Left renal cortex interstitium (tissue), 4 donors: Measurements from ENCODE around the gene DNAAF9. TPM values are rescaled to one million over a fixed set of nuclear protein-coding genes. Genes with fewer than 3 reads are reported as not detected.
A peak's percentile ranks its signal among the peaks of the same experiment; 100 is the strongest.

ENCODE experiments used
- DNase-seq, 4 donors: peaks; one replicate each; pipeline ENCODE4 v3.0.0-alpha.2; 2013; ENCODE audit warnings: low read depth in 4 of 4, low spot score in 2 of 4, missing footprints in 1 of 4
- polyA plus RNA-seq, 4 donors: library from polyadenylated mRNA; unstranded; fragments of 120-200 nt; gene quantifications; one replicate each; pipeline ENCODE4 v1.2.1, GENCODE V29; 2013; ENCODE audit not compliant: insufficient read length in 4 of 4

DNAAF9 gene
- polyA plus RNA-seq, 4 donors: 23.9 to 35.9 (median 29.6) TPM

- no peak for DNase-seq
Measured at GRCh38 chr20:3412600-3413392, 5.3 kb upstream of the DNAAF9 start.

DNA sequence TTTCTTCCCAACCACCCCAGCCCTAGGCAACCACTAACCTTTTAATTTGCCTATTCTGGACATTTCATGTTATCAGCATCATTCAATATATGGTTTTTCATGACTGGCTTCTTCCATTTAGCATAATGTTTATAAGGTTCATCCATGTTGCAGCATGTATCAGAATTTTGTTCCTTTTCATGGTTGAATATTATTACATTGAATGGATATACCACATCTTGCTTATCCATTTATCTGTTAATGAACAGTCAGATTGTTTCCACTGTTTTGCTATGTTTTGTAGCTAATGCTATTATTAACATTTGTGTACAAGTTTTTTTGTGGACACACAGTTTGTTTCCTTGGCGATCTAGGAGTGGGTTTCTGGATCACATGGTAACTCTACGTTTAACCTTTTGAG is 3.0 kb upstream of the DNAAF9 start:
- no peak for DNase-seq

GRCh38 chr20:3409417-3409816 is 1.9 kb upstream of the DNAAF9 start:
- no peak for DNase-seq

- peak; percentile 47 to 67 (median 58) for DNase-seq
Measured at GRCh38 chr20:3407771-3408637, 535 bp upstream of the DNAAF9 start.

DNA sequence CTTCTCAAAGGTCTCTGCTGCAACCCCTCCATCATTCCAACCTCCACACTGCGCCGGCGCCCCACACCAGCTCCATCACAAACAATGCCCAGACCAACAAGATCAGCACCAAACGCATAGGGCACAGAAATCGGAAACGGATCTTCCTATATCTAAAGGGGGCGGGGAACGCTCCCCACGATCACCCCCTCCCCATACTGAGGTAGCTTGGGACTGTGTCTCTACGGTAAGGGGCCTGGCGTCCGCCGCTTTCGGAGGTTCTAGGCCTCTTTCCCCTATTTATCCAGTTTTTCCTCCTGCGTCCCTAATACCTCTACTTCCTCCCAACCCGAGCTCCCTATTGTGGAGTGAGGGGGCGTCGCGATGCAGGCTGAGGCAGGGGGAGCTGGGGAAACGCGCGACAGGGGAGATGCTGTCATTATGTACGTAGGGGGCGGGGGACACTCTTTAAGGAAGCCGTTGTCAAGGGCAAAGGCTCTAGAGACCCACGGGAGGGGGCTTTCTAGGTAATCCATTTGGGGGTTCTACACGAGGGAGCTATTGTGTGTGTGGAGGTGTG is 909 bp downstream of the DNAAF9 start:
- peak; percentile 29 to 59 (median 38) for DNase-seq

- no peak for DNase-seq
Measured at GRCh38 chr20:3405696-3406358, 1.6 kb downstream of the DNAAF9 start.

DNA sequence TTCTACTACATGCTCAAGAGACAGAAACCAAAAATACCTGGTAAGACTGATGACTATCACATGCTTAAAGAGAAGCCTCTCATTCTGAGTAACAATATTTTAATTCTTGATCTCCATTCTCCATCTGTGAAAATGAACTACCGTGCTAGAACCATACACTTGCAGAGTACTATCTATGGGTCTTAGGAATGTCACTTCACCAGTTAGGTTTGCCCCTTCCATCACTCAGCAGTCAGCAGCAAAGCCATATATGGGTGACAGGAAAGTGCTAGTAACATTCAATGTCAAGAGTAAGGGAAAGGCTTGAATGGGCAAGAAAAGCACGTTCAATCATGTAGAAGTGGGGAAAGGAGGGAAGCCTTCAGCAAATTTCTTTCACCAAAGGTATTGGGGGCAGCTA is 2.3 kb downstream of the DNAAF9 start:
- DNase-seq: no peak

- no peak for DNase-seq
Measured at GRCh38 chr20:3404402-3404801, 3.1 kb downstream of the DNAAF9 start.

- DNase-seq: no peak
Measured at GRCh38 chr20:3403741-3404140, 3.7 kb downstream of the DNAAF9 start.

DNA sequence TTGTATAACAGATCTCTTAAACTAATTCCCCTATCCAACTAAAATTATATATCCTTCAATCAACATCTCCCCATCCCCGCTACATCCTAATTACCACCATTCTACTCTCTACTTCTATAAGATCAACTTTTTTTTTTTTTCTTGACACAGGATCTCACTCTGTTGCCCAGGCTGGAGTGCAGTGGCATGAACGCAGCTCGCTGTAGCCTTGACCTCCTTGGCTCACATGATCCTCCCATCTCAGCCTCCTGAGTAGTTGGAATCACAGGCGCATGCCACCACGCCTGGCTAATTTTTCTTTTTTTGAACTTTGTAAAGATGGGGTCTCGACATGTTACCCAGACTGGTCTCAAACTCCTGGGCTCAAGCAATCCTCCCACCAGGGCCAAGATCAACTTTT is 5.0 kb downstream of the DNAAF9 start:
- no peak for DNase-seq

DNA sequence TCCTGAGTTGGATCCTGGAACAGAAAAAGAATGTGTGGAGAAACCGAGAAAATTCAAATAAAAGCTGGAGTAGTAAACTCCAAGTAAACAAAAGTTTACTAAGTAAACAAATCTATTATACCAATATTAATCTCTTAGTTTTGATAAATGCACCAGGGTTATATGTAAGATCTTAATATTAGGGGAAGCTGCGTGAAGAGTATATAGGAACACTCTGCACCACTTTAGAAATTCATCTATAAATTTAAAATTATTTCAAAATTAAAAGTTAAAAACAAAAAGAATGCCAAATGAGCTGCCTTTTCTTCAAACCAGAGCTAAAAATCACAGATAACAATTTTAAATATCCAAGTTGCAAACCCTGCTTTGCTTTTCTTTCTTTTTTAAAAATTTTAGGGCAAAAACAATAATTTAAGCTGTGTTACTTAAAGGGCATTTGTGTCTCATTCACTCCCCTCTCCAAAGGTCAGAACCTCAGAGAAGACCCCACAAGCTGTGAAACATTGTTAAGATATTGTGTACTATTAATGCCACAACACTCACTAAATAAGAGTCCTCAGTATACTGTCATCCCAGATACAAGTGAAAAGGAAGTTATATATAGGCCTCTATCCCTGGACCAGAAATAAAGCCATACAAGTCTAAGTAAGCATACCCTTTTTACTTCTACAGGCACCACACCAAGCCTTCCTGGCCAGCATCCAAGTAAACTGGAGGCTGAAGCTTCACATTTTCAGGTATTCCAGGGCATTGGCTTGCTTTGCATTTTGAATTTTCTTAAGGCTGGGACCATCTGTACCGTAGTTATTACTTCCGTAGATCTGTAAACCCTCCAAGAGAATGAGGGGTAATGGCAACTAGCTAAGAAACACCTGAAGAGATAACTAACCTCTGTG is 7.0 kb downstream of the DNAAF9 start:
- DNase-seq: no peak

DNA sequence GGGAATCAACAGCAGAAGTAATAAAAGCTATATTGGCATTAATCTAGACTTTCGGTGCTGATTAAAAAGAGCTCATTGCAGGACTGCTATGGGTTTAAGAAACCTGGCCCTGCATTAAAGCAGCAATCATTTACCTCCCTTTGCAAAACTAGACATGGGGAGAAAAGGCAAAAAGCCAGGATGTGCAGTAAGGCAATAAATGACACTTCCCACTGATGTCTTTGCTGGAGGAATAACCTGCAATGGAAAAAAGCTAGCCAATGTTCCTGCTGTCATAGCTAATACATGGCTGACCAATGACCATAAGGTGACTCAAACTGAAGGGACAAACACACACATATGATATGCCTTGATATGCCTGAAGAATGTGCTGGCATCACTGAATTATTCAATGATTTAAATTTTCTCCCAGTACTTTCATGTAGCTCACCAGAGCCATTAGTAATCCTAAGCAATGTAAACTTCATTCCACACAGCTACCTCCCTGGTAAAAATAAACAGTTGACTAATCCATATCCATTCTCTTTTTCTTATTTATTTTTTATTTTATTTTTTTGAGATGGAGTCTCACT is 8.7 kb downstream of the DNAAF9 start:
- DNase-seq: no peak

DNA sequence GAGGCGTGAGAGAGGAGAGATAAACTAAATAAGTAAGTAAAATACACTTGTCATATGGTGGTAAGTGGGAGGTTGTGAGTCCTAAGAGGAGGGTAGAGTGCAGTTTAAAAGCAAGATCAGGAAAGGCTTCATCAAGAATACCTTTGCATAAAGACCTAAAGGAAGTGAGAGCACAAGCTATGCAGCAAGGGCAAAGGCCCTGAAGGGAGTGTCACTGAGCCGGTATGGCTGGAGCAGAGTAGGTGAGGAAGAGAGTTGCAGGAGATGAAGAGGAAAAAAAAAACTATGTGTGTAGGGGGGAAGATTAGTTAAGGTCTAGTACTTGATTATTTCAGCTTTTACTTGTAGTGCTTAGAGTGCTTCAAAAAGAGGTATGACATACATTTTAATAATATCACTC is 11.0 kb downstream of the DNAAF9 start:
- DNase-seq: no peak

GRCh38 chr20:3392756-3393155 is 14.7 kb downstream of the DNAAF9 start:
- no peak for DNase-seq

DNA sequence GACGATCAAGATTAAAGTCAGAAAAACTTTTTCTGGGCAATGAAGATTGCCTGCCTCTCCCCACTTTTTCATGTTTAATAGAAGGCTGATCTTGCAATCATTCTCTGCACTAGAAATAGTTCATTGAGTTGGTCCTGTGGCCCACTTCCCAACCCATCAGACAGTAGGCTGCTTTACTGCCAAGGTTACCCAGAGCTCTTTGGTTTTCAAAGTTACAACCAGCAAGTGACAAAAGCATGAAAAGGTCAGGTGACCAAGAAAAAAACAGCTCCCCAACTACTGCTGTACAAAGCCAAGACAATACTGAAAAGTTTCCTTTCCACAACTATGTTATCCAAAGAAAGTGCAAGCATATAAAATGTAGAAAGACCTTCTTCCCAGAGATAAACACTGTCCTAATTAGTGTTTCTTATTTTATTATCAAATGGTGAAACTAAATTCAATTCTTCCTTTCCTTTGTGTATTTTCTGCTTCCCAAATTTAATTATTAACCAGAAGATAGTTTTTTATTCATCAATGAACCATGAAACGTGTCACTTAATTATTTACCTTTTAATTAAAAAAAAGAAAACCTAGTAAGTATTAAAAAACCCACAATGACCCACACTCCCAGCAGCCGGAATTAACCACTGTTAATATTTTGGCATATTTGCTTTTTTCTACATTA is 16.6 kb downstream of the DNAAF9 start:
- DNase-seq: peak in 3 of 4 donors; percentile 24 to 48 (median 44)

- no peak for DNase-seq
Measured at GRCh38 chr20:3383878-3384495, 23.5 kb downstream of the DNAAF9 start.

GRCh38 chr20:3382836-3383235 is 24.6 kb downstream of the DNAAF9 start:
- no peak for DNase-seq

DNA sequence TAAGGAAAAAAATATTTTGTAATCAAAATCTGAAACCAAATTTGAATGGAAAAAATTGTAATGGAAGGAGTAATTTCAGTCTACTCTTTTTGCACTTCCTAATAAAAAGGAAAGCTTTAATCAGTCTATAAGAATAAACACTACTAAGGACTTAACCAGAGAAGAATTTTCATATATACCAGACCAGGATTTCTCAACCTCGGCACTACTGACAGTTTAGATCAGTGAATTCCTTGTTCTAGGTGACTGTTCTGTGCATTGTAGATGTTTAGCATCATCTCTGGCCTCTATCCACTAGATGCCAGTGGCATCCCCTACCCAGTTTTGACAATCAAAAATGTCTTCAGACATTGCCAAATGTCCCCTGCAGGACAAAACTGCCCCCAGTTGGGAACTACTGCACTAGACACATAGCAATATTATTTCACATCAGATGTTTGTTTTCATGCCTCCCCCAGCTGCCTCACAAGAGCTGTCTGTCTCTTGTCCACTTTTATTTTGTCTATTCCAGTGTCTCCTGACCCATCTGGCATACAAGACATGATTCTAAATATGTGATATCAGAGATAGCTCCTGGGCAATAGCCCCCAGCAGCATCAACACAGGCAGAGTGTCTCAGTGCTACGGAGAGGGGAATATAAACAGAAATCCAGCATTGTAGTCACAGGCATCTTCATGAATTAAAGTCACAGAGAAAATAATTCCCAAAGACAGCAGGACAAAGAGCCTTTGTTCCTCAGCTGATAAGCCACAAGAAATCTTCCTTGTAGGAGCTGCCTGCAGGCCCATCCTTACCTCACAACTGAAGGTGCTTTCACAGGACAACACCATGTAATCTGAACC is 27.0 kb downstream of the DNAAF9 start:
- no peak for DNase-seq
